GM18517 (cell line): ENCODE data around the gene UBN1.

Experiments
- ATAC-seq: cut with Tn5 transposase; IDR thresholded peaks from one replicate; pipeline ENCODE4 v1.9.1; 2021; ENCODE audit warnings: mild to moderate bottlenecking, moderate library complexity; ENCODE audit not compliant: unreplicated experiment

UBN1 gene, protein sequence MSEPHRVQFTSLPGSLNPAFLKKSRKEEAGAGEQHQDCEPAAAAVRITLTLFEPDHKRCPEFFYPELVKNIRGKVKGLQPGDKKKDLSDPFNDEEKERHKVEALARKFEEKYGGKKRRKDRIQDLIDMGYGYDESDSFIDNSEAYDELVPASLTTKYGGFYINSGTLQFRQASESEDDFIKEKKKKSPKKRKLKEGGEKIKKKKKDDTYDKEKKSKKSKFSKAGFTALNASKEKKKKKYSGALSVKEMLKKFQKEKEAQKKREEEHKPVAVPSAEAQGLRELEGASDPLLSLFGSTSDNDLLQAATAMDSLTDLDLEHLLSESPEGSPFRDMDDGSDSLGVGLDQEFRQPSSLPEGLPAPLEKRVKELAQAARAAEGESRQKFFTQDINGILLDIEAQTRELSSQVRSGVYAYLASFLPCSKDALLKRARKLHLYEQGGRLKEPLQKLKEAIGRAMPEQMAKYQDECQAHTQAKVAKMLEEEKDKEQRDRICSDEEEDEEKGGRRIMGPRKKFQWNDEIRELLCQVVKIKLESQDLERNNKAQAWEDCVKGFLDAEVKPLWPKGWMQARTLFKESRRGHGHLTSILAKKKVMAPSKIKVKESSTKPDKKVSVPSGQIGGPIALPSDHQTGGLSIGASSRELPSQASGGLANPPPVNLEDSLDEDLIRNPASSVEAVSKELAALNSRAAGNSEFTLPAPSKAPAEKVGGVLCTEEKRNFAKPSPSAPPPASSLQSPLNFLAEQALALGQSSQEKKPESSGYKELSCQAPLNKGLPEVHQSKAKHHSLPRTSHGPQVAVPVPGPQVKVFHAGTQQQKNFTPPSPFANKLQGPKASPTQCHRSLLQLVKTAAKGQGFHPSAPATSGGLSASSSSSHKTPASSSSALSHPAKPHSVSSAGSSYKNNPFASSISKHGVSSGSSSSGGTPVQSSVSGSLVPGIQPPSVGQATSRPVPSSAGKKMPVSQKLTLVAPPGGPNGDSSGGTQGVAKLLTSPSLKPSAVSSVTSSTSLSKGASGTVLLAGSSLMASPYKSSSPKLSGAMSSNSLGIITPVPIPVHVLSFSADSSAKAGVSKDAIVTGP (N-terminal part only)

DNA sequence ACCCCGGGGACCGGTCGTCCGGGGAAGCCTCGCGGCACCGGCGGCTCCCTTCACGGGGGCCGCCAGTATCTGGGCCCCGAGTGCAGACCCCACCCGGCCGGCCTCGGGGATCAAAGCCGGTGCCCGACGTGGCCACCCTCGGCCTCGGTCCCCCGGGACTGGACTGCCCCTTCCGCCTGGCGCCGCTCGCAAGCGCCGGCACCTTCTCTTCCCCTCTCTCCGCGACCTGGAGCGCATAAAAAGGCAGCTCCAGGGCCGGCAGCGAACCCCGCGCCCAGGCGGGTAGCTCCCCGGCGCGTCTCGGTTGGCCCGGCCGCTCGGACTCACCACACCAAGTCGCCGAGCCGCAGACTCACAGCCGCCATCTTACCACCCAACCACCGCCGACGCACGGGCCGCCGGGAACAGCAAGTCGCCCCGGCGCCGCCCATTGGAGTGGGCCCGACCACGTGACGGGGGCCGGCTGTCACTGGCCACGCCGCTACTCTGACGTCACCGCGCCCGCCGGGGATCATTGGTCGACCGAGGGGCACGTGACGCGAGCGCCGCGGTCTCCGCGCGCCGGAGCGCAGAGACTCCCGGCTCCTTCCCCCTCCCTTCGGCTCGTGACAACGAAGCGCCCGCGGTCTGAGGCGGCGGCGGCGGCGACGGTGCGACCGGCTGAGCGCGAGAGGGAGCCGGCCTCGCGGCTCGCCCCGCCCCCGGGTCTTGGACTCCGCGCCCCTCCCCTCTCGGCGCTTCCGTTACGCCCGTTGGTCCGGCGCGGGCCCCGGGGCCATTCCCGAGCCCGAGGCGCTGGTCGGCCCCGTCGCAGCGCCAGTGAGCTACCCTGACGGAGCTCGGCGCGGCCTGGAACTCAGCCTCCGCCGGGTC, at the start of gene UBN1, which contains the start of gene GLYR1:
UBN1 (plus strand) TSS at position 581 of the 873 bp plus-strand sequence. CDS start 5,437 bp downstream, outside the sequence.
GLYR1 (minus strand) TSS at position 388 of the 873 bp plus-strand sequence; CDS start at position 365, 23 bp downstream.
- peak; percentile 82 for ATAC-seq

DNA sequence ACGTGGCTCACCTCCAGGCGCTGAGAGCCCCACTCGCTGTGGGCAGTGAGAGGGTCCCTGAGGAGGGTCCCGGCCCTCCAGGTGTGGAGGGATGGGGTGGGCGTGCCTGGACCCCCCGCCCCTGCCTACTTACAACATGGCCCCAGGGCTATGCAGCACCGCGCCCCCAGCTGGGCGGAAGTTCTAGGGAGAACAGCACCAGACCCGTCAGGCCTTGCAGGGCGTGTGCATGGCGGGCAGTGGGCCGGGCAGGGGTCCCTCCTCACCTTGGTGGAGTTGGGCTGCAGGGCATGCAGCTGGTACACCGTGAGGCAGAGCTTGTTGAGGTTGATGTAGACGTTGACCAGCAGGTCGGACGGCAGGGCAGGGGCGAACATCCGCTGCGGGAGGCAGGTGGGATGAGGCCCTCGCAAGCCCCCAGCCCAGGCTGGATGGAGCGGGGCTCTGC, 49.5 kb upstream of the UBN1 start:
- no peak for ATAC-seq

DNA sequence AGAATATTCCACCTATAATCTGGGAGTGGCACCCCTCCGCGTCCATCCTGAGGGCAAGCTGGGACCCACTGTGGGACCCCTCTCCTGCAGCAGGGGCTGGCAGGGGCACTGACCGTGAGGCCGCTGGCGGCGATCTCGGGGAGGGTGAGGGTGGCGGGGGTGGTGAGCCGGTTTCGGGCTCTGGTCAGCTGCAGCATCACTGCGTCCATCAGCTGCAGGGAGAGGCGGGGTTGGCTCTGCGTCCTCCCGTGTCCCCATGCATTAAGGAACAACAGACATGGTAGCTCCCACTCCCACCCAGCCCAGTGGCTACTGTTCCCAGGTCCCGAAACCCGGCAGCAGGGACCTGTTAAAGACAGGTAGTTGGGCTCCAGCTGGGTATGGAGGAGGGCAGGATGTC, 48.8 kb upstream of the UBN1 start:
- ATAC-seq: no peak

DNA sequence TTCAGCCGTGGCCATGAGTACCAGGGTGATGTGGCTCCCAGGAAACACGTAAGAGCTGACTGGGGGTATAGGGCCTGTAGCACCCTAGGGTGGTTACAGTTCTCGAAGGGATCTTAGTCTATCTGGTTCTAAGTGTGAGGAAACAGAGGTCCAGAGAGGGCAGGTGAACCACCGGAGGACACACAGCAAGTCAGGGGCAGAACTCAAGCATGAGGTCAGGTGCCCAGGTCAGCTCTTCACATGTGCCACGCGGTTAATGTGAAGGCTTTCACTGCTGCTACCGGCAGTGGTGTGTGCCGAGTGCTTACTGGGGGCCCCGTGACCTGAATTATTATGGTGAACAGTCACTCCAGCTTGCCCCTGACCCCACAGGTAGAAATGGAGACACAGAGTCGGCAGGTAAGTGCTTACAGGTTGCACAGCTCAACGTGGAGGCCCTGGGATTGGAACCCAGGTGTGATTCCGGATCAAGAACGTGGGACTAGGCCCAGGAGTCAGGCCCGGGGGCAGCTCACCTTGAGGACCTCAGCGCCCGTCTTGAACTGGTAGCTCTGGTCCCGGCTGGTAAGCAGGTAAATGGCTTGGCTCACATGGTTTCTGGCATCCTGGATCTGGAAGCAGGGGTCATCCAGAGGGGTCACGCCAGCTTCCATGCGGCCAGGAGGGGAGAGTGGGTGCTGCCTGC, 48.0 kb upstream of the UBN1 start:
- no peak for ATAC-seq

DNA sequence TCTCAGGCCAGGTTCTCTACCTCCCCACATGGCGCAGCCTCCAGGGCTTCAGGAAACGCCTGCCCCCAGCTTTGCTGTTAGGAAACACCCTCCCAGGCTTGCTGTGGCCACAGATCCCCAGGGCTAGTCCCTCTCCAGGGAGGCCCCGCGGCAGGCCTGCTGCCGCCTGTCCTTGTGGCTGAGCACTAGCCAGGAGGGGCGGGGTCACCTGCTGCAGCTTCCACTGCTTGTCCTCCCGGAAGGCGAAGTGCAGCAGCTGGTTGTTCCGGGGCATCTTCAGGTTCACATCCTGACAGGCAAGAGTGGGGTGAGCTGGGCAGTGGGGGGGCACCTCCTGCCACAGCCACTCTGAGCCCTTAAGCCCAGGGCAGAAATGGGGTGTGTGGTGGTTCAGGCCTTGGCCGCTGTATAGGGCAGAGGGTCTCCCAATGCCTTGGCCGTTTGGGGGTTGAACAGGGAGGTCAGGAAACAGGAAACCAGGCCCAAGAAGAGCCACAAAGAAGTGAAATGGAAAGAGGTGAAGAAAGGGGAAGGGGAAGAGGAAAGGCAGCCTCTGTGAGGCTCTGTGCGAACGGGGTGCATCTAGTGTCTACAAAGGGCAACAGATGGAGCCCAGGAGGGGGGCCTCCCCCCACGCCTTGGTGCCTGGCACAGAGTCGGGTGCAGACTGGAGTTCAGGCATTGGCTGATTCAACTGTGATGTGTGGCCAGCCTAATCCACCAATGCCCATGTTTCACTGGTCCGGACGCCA, 46.8 kb upstream of the UBN1 start:
- no peak for ATAC-seq

DNA sequence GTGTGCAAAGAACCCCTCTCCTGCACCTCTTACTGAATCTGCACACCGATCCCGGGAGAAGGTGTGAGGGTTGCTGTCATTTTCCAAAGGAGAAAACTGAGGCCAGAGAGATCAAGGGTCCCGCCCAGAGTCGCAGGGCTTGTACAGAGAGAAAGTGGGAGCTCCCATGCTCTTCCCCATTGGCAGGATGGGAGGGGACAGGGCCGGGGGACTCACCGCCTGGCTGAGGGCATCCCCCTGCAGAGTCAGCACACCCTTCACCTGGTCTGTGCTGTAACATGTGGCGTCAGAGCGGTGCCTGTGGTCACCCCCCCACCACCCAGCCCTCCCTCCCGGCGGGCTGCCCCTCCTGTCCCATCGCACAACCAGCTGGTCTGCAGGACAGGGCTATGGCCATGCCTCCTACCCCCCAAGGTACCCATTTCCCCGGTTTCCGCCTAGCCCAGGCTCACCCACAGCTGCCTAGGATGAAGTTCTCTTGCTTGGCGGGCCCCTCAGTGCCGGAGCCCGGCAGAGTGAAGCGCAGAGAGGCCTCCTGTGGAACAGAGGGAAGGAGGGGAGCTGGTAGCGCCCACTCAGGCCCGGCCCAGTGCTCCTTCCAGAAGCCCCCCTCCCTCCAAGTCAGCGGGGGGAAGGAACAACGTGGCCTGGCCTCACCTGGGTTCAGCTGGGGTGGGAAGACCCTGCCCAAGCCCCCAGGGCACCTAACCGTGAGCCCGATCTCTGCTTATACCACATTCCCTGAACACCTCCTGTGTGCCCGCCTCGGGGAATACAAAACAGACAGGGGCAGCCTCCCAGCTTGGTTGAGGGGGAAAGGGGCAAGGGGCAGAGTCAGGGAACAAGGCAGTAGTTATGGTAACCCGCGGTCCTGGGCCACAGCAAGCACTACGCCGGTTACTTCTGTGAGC, 46.0 kb upstream of the UBN1 start:
- no peak for ATAC-seq

DNA sequence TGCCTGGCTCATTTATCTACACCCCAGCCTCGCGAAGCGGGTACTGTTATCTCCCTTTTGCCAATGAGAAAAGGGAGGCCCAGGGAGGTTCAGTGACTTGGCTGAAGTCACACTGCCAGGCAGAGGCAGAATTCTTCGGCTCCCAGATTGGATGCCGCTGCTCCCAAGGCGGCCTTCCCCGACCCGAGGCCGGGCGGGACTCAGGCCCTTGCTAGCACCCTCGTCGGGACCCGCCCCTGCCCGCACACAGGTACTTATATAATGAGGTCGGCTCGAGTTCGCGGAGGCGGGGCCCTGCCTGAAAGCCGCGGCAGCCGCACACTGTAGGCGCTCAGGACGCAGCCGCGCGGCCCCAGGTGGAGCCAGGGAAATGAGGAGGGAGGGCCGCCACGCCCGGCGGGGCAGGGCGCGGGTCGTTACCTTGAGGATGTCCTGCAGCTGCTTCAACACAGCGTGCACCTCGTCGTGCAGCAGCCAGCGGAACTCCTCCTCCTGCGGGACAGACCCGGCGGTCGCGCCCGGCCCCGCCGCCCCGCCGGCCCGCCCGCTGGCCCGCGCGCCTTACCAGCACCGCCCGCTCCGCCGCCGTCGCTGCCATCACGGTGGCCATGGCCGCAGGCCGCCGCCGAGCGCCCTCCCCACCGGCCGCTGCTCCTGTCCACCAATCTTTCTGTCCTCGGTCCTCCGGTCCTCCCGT, 45.2 kb upstream of the UBN1 start, which contains the start of gene ROGDI:
ROGDI (minus strand) TSS at position 672 of the 697 bp plus-strand sequence; CDS start at position 610, 62 bp downstream.
- ATAC-seq: peak; percentile 40

DNA sequence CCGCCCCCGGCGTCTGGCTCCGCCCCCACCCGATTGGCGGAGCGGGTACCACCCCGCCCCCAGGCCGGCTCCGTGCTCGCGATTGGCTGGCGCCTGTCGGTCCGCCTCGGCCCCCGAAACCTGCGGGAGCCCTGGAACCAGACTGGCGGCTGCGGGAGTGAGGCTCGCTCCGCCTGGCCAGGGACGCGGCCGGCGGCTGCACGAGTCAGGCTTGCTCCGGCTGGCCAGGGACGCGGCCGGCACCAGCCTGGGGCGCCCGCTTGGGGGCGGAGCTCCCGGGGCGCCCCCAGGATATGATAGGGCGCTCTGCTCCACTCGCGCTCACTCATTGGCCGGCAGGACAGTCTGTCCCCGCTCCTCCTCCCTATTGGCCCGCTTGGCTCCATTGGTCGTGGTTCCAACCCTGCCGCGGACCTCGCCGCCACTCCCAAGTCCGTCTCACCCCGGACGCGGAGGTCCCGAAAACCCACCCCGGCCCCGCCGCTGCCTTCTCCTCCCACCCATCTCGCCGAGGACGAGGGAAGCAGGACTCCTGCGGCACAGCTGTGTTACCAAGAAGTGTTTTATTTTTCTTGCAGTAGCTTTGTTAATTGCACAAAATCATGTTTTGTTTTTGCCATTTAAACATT, 44.5 kb upstream of the UBN1 start:
- peak; percentile 90 for ATAC-seq

DNA sequence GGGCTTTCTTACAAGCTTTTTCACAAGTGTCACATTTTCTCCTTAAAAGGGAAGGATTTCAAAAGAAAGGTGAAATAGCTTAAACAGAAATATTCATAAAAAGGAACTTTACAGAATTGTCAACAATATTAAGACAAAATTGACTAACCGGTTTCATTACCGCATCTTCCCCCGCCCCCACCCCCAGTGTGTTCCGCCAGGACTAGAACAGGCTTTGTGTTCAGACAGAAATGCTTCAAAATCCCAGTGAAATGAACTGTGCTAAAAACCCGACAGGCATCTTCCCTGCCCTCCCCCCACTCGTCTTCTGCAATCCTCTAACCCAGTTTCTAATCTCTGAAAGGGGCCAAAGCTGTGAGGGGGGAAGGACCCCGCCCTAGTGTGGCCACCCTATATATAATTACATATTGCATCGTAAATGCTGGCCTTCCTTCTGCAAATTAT, 43.9 kb upstream of the UBN1 start:
- ATAC-seq: no peak

DNA sequence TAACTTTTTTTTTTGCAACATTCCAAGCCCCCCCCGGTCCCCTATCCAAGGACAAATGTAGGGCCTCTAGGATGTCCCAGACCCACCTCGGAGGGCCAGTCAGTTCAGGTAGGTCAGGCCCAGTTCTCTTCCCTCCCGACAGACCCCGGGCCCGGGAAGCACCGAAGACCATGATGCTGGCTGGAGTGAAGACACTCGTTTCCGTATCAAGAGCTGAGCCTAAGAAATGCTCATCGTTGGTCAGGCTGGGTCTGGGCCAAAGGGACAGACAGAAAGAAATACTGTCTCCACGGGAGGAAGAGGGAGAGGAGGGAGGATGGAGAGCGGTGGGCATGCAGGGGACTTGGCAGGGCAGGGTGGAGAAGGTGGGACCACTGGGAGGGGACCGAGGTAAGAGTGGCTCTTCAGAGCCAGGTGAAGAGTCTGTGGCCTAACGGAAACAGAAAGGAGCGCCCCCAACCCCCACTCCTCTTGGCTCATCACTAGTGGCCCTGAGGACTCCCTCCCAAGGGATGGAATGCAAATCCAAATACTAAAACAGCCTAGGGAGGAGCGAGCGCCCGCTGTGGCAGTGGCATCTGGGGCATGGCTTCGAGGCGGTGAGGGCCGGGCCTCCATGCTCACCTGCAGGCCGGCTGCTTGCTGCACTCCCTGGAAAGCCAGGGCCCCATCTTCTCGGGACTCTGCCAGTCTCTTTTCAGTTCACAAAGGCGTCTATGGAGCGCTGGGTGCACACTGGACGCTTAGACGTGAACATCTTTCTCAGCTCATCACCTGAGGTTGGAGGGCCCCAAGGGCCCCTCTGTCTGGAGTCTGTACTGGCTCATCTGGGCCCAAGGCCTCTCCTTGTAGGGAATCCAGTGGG, 43.2 kb upstream of the UBN1 start:
- no peak for ATAC-seq

DNA sequence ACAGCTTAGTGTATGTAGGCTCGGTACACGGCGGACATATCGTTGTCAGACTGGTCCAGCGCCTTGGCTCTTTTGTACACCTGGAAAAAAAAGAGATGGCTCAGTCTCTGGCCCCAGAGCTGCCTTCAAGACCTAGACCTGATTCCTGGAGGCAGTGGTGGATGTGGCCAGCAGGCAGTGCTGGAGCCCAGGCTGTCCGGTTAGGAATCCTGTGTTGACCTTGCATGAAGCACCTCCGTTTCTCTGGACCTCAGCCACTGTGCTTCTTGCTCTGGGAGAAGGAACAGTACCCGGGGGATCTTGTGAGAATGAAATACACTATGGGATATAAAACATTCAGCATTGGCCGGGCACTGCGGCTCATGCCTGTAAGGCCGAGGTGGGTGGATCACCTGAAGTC, 42.0 kb upstream of the UBN1 start:
- ATAC-seq: no peak

DNA sequence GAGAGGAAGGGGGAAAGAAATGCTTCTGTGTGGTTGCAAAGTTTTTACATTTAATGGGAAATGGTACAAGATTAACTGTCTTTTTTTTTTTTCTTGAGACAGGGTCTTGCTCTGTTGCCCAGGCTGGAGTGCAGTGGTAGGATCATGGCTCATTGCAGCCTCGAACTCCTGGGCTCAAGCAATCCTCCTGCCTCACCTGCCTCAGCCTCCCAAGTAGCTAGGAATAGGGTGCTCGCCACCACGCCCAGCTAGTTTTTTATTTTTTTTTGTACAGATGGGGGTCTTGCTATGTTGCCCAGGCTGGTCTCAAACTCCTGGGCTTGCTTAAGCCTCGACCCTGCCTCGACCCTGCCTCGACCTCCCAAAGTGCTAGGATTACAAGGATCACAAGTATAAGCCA, 41.0 kb upstream of the UBN1 start:
- ATAC-seq: no peak

DNA sequence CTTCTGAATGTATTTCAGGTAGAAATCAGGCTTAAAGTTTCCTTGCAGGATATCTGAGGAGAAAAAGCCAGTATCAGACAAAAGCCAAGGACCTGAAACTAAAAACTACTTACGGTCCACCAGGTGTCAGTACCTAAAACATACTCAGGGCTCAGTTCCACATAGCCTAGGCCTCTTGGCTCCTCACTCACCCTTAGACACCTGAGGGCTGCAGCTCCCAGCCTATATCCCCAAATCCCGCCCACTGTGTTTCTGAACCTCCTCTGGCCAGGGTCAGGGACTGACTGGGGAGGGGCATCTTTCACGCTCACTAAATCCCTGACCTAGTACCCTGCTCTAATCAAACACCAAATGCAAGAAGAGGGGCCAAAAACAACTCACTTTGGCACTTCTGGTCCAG, 36.0 kb upstream of the UBN1 start:
- ATAC-seq: no peak

DNA sequence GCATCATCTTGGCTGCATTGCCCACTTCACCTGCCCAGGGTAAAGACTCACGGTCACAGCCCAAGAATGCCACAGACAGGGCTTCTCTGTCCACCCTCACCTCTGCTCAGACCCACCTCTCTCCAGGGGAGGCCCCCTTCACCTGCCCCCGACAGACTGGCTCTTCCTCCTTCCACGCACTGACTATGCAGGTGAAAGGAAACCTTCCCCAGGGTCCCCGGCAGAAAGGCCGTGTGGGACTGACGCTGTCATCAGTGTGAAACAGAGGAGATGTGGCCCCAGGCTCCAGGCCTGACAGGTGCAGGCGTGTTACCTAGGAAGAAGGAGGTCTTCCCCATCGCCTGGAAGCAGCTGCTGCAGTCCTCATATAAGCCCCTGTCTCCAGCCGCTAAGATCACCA, 35.5 kb upstream of the UBN1 start:
- ATAC-seq: no peak

DNA sequence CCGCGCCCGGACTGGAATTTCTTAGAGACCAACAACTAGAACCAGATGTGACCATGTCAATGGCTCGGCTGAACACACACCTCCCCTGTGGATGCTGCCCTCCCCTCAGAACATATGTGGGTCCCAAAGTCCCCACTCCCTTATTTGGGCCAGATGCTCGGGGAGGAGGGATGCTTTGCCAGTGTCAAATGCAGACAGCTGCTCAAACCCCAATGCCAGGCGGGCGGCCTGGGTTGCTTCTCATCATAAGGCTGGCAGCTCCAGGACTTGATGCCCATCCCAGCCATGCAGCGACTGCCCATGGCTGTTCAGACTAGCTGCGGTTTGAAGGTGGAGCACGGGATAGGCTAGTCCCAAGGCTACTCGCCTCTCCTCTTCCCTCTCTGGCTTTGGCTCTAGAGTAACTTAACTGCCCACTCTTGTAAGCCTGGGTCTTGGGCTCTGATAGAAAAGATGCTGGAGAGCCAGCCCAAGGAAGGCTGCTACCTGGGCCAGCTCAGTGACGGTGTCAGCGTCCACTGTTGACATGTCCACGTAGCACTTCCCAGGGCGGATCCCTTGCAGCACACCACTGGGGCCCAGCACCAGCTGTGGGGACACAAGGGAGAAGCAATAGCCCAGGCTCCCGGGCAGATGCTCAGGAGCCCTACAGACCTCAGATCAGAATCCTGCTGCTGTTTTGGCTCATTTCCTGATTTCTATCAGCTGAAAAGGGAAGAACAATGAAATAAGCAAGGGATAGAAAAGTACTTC, 33.9 kb upstream of the UBN1 start:
- ATAC-seq: no peak
